Tongue (tissue), 3 donors: ENCODE results near the gene ALG12. TPM values are rescaled to one million over a fixed set of nuclear protein-coding genes. Genes with fewer than 3 reads are reported as not detected.
"Not testable (repeated sequence)": the region's sequence is repeated elsewhere in the genome, so short reads cannot be mapped to it uniquely, and the experiment has no call there.

Experiments
- DNase-seq: peaks from one replicate; pipeline ENCODE4 v3.0.0-alpha.2; 2015
- small RNA-seq: library from RNA; depleted of rRNA; stranded (forward); fragments of <200 nt; gene quantifications from one replicate; pipeline ENCODE3, GENCODE V24; 2014; ENCODE audit warnings: low replicate concordance
- total RNA-seq: library from RNA; depleted of rRNA; stranded (reverse); fragments of >200 nt; gene quantifications from one replicate; pipeline ENCODE4 v1.2.3, GENCODE V29; 2014

Gene ALG12
- total RNA-seq, 1 donor from 2014 or later, result 10.3 TPM

DNA sequence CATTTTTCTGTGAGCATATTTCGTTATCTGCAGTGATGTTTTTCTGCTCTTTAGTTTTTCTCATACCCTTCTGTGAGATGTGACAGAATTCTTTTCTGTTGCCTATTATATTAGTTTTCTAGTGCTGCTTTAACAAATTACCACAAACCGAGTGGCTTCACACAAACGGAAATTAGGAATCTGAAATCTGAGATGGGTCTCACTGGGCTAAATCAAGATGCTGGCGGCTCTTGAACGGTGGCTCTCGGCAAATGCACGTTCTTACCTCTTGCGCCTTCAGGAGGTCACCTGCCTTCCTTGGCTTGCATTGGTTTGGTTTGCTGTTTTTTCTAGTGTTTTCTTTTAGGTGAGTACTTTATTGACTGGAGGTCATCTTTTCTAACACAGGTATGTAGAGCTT is 51.6 kb downstream of the ALG12 start:
- no peak for DNase-seq

GRCh38 chr22:49866134-49866533 is 52.1 kb downstream of the ALG12 start:
- no peak for DNase-seq

DNA sequence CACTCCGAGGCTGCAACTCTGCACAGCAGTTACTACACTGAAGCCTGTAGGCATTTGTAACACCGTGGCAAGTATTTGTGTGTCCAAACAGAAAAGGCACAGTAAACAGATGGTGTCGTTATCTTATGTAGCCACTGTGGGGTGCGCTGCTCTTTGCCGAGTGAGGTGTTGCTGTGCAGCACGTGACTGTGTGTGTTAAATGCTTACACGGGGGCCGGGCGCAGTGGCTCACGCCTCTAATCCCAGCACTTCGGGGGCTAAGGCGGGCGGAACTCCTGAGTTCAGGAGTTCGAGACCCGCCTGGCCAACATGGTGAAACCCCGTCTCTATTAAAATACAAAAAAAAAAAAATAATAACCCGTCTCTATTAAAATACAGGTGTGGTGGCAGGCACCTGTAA is 53.1 kb downstream of the ALG12 start:
- no peak for DNase-seq

DNA sequence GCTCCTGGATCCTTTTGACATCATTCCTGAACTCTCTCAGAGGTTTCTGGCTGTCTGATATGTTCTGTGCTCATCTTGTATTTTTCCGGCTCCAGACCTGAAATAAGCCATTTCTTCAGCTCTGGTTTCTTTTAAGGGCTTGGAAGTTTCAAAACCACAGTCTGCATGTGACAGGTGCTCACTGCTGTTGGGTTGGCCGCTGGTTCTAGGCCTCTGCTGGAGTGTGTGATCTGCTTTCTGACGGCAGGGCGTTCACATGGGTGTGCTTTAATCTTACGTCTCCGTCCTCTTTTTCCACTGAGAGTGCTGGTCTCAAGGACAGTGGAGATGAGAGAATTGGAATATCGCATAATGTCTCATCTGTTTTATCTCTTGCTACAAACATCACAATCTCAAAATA is 54.3 kb downstream of the ALG12 start:
- no peak for DNase-seq

DNA sequence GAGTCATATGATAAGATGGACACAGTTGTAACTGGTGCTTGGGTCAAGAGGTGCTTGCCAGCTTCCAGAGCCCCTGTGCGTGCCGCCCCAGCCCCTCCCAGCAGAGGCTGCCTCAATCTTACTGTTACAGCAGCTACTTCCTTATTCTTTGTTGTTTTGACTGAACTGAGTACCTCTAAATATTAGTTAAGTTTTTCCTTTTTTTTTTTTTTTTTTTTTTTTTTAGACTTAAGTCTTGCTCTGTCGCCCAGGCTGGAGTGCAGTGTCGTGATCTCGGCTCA is 55.8 kb downstream of the ALG12 start:
- no peak for DNase-seq

- no peak for DNase-seq
Measured at GRCh38 chr22:49861642-49862495, 56.4 kb downstream of the ALG12 start.

DNA sequence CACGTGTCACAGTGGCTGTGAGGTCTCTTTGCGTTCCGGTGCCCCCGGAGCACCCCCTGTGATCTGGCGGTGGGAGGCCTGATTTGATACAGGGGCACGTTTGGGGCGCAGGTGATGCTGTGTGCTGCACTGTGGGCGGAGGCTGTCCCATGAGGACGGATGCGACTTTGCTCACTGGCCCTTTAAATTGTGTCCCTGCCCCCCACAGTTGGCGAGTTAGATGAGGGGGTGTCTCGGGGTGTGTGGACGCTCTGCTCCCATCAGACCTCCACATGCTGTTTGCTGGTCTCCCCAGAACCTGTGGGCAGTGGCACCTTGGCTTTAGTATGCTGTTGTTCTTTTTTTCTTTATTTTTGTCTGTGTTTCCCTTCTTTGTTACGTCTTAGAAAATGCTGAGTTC is 59.4 kb downstream of the ALG12 start:
- no peak for DNase-seq

GRCh38 chr22:49856766-49857618 is 61.2 kb downstream of the ALG12 start:
- DNase-seq, result no peak

DNA sequence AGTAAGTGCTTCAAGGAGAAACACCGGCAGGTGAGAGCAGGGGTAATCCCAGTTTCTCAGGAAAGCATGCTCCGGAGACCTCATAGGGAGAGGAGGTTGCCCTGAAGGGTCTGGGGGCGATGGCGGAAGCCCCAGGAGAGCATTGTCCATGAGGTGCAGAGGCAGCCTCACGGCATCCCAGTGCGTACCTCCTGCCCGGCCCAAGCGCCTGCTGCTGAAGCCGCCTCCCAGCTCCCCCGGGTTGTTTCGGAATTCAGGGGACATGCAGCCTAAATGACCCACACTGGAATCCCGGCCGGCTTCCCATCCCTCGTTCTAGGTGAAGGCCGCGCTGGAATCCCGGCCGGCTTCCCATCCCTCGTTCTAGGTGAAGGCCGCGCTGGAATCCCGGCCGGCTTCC is 61.9 kb downstream of the ALG12 start:
- DNase-seq, result no peak

DNA sequence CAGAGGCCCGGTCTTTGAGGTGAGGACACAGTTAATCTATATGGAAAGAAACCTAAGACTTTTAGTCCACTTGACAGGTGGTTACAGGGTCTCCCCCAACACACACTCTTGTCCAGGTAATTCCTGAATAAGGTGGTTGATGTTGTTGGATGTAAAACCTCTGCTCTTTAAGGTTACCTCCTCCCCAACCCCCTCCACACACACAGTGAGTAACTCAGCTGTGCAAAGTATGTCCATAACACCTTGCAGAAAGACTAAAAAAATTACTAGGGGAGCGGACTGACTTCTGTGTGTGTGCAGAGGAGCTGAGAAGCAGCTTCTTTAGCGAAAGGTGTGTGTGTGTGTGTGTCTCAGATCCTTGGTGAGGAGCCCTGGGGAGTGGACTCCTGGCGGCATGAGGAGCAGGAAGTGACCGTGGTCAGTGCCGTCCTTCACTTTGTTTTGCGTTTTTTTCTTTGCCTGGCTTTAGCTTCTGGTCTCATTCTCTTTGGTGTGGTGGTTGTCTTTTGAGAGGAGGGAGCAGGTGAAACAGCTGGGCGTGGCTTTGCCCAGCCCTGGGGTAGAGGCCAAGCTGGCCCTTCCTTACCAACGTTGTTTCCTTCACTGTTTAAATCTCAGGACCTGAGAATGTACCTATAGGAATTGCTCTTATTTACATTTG is 62.9 kb downstream of the ALG12 start:
- no peak for DNase-seq

GRCh38 chr22:49853981-49854831 is 64.0 kb downstream of the ALG12 start:
- peak; percentile 60 for DNase-seq

DNA sequence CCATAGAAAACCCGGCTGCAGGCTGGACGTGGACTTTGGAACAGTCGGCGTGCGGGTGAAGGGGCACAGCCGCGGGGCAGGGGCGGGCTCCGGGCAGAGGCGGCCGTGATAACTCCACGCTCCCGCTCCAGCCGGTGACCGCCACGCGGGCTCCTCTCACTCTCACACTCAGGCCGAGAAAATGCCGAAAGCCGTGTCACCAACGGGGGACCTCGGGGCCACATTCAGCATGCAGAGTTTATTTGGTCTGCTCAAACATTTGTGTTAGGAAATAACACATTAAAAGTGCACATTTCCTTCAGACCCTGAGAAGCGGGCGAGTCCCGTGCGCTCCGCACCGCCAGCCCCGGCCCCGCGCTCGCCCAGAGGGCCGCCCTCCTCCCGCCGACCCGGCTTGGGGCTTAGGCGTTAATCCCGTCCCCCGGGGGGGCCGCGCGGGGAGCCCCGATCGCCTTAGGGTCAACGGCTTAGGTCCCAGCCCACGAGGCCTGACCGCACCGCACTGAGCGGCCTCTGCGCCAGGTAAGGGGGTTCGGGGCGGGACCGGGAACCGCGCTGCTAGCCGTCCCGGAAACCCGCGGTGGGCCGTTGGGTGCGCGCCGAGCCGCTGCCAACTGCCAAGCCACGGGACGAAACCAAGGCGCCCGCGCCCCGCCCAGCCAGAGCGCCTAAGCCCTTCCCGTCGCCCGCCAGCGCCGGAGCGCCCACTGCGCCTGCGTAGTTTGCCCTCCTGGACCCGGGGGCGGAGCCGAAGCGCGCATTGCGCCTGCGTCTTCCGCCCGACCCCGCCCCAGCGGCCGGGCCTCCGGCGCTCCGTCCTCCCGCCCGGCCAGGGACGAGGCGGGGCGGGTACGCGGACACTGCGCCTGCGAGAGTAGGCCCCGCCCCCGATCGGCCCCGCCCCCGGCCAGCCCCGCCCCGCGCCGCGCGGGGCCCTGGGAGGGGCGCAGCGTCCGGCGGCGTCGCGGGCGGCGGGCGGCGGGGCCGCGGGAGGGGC is 65.0 kb downstream of the ALG12 start, which contains the start of gene ZBED4:
Gene ZBED4, plus strand, starts transcription at position 947 of the 997 bp plus-strand sequence. CDS start 29,819 bp downstream, outside the sequence.
- peak; percentile 99 for DNase-seq

- not testable (repeated sequence) for DNase-seq
Measured at GRCh38 chr22:49852568-49852897, 65.7 kb downstream of the ALG12 start.

DNA sequence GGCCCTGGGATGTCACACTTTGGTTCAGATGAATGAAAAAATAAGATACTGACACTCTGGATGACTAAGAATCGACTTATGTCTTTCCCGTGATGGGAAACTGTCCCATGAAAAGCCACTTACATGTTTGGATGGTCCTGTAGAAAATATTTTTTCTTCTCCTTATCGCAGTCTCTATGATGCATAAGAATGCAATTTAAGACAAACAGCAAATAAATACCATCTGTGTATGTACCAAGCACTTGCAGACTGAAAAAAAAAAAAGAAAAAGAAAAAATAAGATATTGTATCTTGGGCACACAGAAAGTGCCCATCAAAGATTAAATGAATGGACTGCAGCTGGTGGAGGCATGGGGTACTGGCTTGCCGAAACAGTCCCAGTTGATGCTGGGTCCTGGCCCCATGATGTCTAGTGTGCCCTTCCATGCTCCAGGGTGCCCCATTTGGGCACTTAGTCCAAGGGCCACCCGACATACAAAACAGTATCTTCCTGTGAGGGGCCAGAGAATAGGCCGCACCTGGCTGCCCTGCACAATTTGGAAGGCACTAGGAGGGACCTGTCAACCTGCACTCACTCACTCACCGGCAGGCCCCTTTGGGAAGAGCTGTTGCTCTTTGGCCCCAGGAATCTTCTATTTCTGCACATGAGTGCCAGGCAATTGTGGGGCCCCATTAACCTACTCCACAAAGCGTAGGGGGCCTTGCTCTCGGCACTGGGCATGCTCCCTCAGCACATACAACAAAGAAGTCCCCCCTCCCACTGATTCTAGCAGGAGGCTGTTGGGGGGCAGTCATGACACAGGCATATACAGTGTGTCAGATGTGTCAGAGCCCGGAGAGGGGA is 67.1 kb downstream of the ALG12 start:
- DNase-seq, result no peak

Small RNA genes lying within 50 kb of the gene (small RNA-seq; reads per million reads assigned to genes)
- gene MIR6821, result 0.05 reads per million

Other genes with a start within 250 kb of the ALG12 start
- 42.8 TPM for gene BRD1, start 90.6 kb downstream of the ALG12 start, total RNA-seq
- gene ZBED4, start 64.6 kb downstream of the ALG12 start, total RNA-seq, result 11.4 TPM
- gene CRELD2, start 196 bp upstream of the ALG12 start, total RNA-seq, result 22.9 TPM
- 57.0 TPM for gene PIM3, start 42.3 kb upstream of the ALG12 start, total RNA-seq
- gene IL17REL, start 94.3 kb upstream of the ALG12 start, total RNA-seq, result not detected
- not detected for gene TTLL8, start 139.9 kb upstream of the ALG12 start, total RNA-seq
- 0.21 TPM for gene MLC1, start 167.0 kb upstream of the ALG12 start, total RNA-seq
- 1.0 TPM for gene MOV10L1, start 171.6 kb upstream of the ALG12 start, total RNA-seq